HG03342 (cell line): Measurements from ENCODE around the gene C1orf115.
"Not testable (repeated sequence)": the region's sequence is repeated elsewhere in the genome, so short reads cannot be mapped to it uniquely, and the experiment has no call there.

Experiments used
- ATAC-seq: cut with Tn5 transposase; IDR thresholded peaks from one replicate; pipeline ENCODE4 v1.9.1; 2021; ENCODE audit warnings: mild to moderate bottlenecking, moderate library complexity; ENCODE audit not compliant: unreplicated experiment

C1orf115 gene

GRCh38 chr1:220692436-220693228 lies 2.5 kb downstream of the C1orf115 start:
- no peak for ATAC-seq

- no peak for ATAC-seq
Measured at GRCh38 chr1:220694866-220695382, 4.8 kb downstream of the C1orf115 start.

DNA sequence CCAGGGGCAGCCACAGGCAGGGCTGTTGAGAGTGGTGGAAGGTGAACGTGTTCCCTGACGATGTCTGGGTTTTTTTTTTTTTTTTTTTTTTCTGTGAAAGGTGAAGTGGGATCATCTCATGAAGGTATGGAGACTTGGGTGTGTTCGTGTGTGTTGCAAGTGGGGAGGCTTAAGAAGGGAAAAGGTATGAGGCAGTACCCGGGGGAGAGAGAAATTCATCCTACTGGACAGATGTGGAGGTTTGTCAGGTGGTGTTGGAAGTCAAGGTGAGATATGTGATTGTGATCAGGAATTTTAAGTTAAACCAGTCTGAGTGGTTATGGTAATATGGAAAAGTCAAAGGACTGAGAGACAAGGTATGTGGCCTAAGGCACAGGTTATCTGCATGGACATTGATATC lies 5.3 kb downstream of the C1orf115 start:
- ATAC-seq, result no peak

GRCh38 chr1:220696226-220696862 lies 6.2 kb downstream of the C1orf115 start:
- no peak for ATAC-seq

DNA sequence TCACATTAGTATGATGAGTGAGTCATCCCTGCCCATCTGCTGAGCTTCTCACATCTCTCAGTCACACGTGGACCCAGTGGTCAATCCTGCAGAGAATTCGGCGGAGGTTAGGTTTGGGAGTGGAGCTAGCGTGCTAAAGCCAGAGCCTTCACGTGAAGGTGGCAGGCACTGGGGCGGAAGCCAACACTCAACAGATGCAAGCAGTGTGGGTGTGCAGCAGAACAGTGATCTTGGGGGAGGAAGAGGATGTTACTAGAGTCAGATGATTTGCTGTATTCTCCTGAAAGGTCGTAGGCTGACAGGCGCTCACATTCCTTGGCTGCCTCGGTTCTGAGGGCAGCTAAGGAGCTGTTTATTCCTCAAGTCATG lies 6.7 kb downstream of the C1orf115 start:
- no peak for ATAC-seq

DNA sequence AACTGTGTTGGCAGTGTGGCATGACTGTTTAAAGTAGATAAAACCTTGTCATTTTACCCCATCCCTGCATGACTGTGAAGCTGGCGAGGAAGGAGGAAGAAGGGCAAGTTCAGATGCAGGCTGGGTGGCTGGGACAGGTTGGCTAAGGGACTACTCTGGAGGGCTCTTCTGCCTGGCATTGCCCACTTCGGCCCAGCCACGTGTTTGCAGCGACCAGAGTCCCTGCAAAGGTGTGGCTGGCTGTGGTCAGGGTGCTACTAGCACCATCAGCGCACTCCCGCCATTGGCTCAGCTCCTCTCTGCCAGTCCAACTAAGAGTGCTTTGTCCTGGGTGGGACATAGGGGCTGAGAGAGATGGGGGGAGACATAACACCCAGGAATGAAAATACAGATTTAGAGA lies 7.2 kb downstream of the C1orf115 start:
- ATAC-seq, result no peak

- ATAC-seq, result no peak
Measured at GRCh38 chr1:220698607-220699016, 8.4 kb downstream of the C1orf115 start.

DNA sequence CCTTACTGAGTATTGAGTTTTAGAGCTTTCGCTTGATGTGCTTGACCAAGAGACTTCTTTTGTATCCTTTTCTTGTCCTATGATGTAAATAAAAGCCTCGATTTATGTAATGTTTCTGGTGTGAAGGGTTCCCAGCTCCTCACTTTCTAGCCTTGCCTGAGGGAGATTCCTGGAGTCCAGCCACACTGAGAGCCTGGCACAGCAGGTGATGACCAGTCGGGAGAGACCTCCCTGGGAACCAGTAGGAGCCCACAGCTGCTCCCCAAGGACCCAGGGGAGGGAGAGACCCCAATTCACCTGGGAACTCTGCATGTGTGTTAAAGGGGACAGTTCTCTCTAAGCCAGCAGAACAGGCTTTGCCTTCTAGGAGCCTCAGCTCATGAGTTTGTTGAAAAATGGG lies 8.9 kb downstream of the C1orf115 start:
- ATAC-seq, result no peak

DNA sequence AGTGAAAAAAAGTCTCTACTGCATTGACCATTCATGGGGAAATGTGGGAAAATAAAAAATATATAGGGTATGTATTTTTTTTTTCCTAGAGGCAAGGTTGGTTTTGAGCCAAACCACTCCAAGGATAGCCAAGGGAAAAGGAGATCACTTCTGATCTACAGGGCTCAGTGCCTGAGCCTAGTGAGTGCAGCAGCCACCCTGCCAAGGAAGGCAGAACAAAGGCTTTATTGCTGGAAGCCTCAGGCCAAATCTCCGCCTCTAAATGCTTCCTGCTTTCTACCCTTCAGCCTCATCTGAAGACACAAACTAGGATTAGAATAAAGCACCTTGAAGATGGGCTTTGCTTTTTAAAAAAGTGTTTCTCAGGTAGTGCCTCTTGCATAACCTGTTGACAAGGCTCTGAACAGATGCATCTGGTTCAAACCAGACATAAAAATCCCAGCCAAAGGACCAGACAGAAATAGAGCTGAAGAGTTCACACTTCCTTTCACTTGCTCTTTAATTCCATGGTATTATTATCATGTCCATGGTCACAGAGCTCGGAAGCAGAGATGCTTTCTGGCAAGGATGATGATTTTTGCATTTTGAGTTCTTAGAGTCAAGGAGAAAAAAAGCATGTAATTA lies 10.5 kb downstream of the C1orf115 start:
- ATAC-seq, result no peak

DNA sequence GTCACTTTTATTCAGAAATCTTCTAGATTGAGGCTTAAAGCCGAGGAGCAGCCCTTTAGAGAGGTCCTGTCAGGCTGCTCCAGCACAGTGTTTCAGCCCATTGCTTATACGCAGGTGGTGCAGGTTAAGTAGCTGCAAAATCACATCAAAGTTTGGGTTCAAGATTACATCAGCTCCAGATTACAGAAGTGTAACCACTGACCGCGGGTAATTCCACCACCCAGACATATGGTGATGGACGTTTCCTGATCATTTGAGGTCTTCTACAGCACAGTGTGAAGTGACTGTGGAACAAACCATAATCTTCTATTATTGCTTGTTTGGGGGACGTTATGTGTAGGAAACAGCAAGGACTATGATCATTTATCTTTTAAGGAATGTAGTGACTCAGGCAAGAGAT lies 11.8 kb downstream of the C1orf115 start:
- ATAC-seq, result no peak

DNA sequence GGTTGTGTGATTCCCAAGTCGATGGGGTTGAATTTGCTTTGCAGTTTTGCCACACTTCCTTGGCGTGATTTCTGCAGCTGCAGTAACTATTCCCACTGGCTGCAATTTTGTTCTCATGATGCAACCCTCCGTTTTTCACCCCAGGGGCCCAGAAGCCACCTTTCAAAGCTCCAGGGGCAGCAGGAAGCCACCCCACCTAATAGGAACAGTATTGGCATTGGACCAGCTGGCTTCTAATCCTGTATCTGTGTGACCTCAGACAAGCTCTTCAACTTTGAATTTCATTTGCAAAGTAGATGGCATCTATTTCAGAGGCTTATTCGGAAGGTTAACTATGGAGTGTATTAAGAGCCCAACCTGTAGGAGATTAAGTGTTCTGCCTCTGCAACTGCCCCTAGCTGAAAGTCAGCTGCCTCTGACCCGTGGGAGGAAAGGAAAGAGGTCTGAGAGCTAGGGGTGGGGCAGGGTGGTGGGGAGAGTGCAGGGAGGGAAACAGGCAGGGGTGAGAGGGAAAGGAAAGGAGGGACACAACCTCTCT lies 12.6 kb downstream of the C1orf115 start:
- no peak for ATAC-seq

DNA sequence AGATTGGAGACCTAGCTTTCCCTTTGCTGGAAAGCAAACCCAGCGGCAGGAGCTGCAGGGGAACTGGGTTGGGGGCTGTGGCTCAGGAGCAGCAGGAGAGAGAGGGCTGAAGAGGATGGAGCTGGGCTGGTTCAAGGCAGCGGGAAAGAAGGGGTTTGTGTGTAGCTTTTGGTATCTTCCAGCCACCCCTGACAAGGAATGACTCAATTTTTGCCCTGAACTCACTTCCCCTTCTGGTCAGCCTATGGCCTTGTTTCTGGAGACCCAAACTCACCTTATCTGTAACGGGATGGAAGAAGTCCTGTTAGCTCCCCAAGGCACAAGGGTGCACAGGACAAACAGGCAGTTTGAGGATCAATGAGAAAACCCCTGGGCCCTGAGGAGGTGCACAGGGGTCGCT lies 13.1 kb downstream of the C1orf115 start:
- ATAC-seq, result no peak

DNA sequence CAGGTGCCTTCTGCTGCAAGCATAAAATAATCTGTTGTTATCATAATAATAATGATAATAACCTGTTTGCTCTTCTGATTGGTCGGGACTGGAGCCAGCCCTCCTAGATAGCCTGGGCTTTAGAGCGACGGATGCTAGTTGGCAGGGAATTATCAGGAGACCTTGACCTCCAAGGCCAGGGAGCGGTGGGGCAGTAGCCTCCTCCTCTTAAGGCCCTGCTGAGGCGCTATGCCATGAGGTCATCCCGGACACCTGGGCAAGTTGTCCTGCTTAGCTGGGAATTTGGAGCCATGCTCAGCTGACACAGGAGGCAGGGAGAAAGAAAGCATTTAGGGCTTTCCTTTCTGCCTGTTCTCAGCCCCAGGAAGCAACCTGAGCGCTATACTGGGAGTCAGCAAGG lies 15.6 kb downstream of the C1orf115 start:
- no peak for ATAC-seq

- no peak for ATAC-seq
Measured at GRCh38 chr1:220706480-220706879, 16.3 kb downstream of the C1orf115 start.

- no peak for ATAC-seq
Measured at GRCh38 chr1:220707160-220707559, 17.0 kb downstream of the C1orf115 start.

DNA sequence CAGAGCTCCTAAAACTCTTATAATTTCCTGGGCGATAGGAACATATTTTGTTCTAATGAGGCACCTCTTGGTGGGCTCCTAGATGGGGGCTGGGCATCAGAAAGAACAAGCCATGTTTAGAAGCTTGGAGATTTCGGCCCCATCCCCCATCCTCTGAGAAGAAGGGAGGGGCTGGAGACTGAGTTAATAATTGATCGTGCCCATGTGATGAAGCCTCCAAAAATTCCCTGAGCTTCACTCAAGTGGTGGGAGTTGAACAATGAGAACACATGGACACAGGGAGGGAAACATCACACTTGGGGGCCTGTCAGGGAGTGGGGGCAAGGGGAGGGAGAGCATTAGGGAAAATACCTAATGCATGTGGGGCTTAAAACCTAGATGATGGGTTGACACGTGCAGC lies 18.1 kb downstream of the C1orf115 start:
- no peak for ATAC-seq

DNA sequence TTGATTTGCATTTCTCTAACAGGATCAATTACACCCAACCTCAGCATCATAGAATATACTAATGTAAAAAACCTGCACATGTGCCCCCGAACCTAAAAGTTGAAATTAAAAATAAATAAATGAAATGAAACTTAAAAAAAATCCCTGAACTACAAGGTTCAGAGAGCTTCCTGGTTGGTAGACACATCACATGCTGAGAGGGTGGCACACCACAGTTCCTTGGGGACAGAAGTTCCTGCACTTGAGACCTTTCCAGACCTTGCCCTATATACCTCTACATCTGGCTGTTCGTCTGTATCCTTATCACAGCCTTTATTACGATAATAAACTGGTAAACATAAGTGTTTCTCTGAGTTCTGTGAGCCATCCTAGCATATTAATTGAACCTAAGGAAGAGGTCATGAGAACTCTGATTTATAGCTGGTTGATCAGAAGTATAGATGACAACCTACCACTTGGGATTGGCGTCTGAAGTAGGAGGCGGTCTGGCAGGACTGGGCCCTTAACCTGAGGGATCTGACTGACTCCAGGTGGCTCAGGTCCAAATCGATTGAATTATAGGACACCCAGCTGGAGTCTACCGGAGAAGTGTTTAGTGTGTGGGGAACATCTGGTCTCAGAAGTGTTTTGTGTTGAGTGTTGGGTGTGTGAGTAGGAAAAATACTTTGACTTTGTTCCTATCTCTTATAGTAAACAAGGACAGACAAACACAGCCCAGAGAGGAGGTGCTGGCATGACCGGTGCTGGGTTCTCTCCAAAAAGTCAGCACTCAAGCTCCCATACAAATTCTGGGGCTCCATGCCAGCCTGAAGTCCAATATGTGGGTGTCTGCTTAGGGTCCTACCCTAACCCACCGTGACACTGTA lies 19.0 kb downstream of the C1orf115 start:
- no peak for ATAC-seq

- no peak for ATAC-seq
Measured at GRCh38 chr1:220710333-220710732, 20.2 kb downstream of the C1orf115 start.

DNA sequence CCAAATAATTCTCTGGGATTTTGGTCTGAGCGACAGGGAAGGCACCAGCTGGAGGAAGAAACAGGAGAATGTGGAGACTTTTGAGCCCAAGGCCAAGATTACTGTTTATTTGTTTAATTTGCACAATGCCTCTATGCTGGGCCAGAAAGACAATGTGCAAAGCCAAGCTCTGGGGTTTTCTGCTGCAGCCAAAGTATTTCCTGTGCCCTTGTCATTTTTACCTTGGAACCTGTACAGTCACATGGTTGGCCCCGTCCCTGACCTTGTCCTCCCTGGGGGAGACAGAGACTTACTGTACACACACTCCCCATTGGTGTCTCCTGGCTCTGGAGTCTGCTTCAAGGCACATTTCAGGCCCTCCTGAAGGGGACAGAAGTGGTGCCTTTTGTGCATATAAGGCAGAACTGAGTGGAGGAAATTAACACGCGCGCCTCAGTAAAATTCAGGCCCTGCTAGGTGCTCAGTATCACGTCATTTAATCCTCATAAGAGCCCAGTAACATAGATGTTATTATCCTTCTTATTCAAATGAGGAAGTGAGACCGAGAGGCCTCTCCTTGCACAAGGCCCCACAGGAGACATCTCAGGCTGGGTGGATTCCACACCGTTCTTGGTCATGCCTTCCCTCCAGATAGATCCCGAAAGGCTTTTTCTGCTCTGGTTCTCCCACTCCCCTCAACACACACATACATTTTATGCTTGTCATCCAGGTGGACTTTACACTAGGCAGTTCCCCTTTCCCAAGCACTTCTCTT lies 21.1 kb downstream of the C1orf115 start:
- peak; percentile 88 for ATAC-seq

- not testable (repeated sequence) for ATAC-seq
Measured at GRCh38 chr1:220715986-220716385, 25.8 kb downstream of the C1orf115 start.
